NCI-H526 treated with DMSO at 0.1 percent for 48 hours (cell line): ENCODE data around the gene SPACA4.

Source experiments
- DNase-seq: peaks from one replicate; lab custom pipeline; 2025; lab: John Stamatoyannopoulos, UW

The SPACA4 gene

DNA sequence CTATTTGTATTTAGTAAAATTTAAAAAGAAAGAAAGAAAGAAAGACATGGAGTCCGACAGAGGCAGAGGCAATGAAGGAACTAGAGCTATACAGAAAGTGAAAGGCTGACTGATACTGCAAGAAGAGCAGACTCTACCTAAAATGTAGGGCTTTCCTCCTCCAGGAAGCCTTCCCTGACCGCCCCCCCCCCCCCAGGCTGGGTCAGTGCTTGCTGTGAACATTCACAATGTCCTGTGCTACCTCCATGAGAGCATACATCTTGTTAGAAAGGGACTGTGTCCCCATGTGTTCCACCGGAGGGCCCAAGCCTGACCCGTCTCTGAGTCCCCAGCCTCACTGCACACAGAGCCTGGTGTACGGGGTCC lies 45.1 kb downstream of the SPACA4 start:
- no peak for DNase-seq

DNA sequence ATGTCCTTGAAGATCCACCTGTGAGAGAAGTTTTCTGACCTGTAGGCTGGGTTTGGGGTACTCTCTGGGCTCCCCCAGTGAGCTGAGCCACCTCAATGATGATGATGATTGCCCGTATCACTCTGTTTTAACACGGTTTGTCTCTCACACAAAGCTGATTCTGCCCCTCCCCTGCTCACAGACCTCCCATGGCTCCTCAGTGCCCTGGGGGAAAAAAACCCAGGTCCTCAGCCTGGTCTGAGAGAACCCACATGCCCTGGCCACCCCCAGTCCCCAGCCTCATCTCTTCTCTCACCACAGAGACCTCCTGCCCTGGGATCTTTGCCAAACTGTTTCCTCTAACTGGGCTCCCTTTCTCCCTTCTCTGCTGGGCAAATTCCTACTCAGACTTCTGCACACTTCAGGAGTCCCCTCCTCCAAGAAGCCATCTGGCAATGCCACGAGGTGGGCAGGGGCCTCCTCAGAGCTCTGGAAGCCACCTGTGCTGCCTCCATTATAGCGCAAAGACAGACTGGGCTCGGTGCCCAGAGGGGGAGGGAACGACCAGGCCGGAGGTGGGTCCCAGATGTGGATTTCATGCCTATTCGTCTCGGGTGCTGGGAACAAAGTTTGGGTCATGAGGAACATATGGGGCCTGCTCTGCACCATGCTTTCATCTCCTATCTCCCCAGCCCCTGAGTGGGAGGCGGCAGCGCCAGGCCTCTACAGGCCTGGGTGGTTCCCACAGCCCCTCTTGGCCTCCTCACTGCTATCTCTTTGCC lies 47.9 kb downstream of the SPACA4 start:
- no peak for DNase-seq

DNA sequence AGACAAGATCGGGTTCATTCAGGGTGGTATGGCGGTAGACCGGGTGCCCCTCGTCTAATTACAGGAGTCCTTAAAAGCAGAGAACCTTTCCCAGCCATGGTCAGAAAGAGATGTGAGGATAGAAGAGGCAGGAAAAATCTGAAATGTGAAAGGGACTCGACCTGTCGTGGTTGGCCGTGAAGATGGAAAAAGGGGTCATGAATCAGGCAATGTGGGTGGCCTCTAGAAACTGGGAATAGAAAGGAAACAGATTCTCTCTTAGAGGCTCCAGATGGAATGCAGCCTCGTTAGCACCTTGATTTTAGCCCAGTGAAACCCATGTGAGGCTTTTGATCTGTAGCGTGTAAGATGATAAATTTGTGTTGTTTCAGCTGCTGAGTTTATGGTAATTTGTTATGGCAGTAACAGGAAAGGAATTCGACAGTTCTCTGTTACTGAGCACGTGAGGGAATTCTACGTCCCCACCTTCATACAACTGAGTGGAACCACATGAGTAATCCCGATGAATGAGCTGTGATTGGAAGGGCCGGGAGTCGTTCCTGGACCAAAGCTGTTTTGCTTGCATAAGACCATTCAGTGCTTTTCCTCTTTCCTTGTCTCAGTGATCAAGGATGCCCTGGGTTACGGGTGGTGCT lies 50.4 kb downstream of the SPACA4 start:
- no peak for DNase-seq
